ENCODE data around the gene CEP57L1. TPM values are rescaled to one million over a fixed set of nuclear protein-coding genes. Genes with fewer than 3 reads are reported as not detected.

Gene CEP57L1
- total RNA-seq, 1 experiment from 2014 or later: 26.4 TPM

DNA sequence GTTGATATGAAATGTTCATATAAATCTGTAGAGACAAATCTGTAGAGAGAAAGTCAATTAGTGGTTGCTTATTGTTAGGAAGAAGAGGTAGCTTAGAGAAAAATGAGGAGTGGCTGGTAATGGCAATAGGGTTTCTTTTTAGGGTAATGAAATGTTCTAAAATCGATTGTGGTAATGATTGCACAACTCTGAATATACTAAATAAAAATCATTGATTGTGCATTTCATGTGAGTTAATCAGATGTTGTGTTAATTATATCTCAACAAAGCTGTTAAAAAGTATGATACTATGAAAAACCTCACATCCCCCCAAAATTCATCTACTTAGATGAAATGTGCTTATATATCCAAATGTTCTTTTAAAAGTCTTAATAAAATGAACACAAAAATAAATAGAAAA is 84.2 kb downstream of the CEP57L1 start:
- intact Hi-C loops (cut with micrococcal nuclease): no loop called here
- no peaks in the 10 kb centered on the region for H4K20me1 ChIP-seq (ENCODE audit: low read length)
- BruUV-seq (replicated peaks): no TSS peak
- H3K4me2 ChIP-seq (ENCODE audit: low read length): no peak overlapping the region
- DNase-seq: no peak
- no peaks in the 10 kb centered on the region for H3K4me1 ChIP-seq (ENCODE audit: insufficient read depth, low read length)
- no peaks in the 10 kb centered on the region for H3K27me3 ChIP-seq (ENCODE audit: low read length)
- no peaks in the 10 kb centered on the region for H3K9me2 ChIP-seq (replicated peaks; ENCODE audit: low read length)
- ATAC-seq: no peak
- no peaks in the 10 kb centered on the region for H3F3A ChIP-seq (ENCODE audit: low read length, unreplicated experiment)
- no peaks in the 10 kb centered on the region for H3K36me3 ChIP-seq (ENCODE audit: low read depth, low read length)
- H3K79me2 ChIP-seq (ENCODE audit: low read length): no peaks in the 10 kb centered on the region
- H3K4me3 ChIP-seq (ENCODE audit: low read length): no peak overlapping the region
- H2AFZ ChIP-seq (ENCODE audit: low read length): no peak overlapping the region
- no peak overlapping the region for H3K9ac ChIP-seq (ENCODE audit: low read length)
- H3K9me3 ChIP-seq (ENCODE audit: low read length): no peaks in the 10 kb centered on the region
- CTCF ChIA-PET: no interaction called here
- POLR2A ChIA-PET (ENCODE audit: unreplicated experiment): no interaction called here
- TF ChIP-seq, protein P1, sequence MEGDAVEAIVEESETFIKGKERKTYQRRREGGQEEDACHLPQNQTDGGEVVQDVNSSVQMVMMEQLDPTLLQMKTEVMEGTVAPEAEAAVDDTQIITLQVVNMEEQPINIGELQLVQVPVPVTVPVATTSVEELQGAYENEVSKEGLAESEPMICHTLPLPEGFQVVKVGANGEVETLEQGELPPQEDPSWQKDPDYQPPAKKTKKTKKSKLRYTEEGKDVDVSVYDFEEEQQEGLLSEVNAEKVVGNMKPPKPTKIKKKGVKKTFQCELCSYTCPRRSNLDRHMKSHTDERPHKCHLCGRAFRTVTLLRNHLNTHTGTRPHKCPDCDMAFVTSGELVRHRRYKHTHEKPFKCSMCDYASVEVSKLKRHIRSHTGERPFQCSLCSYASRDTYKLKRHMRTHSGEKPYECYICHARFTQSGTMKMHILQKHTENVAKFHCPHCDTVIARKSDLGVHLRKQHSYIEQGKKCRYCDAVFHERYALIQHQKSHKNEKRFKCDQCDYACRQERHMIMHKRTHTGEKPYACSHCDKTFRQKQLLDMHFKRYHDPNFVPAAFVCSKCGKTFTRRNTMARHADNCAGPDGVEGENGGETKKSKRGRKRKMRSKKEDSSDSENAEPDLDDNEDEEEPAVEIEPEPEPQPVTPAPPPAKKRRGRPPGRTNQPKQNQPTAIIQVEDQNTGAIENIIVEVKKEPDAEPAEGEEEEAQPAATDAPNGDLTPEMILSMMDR (conservative IDR thresholded peaks at IDR 0.05; ENCODE audit: low read depth, low read length): no peak
- TF ChIP-seq EZH2phosphoT487 (IDR thresholded peaks at IDR 0.05; ENCODE audit: borderline replicate concordance, low read length) (no peak), EZH2 (IDR thresholded peaks at IDR 0.05; ENCODE audit: low read length, unreplicated experiment) (no peak)
- H3K27ac ChIP-seq (ENCODE audit: low read length): no peak overlapping the region

DNA sequence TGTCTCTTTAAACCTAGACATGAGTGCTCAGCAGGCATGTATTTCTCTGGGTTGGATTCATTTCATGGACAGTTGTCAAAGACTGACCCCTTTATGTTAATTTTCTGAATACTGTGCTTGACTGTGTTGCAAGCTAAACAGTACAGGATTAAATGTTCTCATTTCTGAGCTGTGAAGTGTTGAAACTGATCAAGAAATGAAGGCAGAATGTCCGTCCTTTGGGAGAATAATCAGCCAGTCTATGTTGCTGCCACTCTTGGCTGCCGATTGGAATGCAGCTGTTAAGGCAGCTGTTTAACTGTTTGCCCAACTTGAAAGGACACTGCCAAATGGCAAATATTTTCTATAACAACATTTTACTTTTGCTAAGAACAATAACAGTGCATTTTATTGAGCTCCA is 87.3 kb downstream of the CEP57L1 start:
- no peaks in the 10 kb centered on the region for H3F3A ChIP-seq (ENCODE audit: low read length, unreplicated experiment)
- no peak overlapping the region for H3K9ac ChIP-seq (ENCODE audit: low read length)
- intact Hi-C loops (cut with micrococcal nuclease): no loop called here
- H3K36me3 ChIP-seq (ENCODE audit: low read depth, low read length): no peaks in the 10 kb centered on the region
- ATAC-seq (no peak), DNase-seq (no peak)
- H3K27me3 ChIP-seq (ENCODE audit: low read length): no peaks in the 10 kb centered on the region
- H3K79me2 ChIP-seq (ENCODE audit: low read length): no peaks in the 10 kb centered on the region
- H3K9me2 ChIP-seq (replicated peaks; ENCODE audit: low read length): no peaks in the 10 kb centered on the region
- no peak overlapping the region for H3K27ac ChIP-seq (ENCODE audit: low read length)
- POLR2A ChIA-PET (ENCODE audit: unreplicated experiment): no interaction called here
- CTCF ChIA-PET: interaction anchor here (0.5 kb wide), 1 partner anchor 167 kb away, joined by 3 read pairs; no protein-coding TSS in a partner anchor
- no peaks in the 10 kb centered on the region for H4K20me1 ChIP-seq (ENCODE audit: low read length)
- no peaks in the 10 kb centered on the region for H3K9me3 ChIP-seq (ENCODE audit: low read length)
- H2AFZ ChIP-seq (ENCODE audit: low read length): no peak overlapping the region
- H3K4me1 ChIP-seq (ENCODE audit: insufficient read depth, low read length): peaks cover 17% of the 10 kb centered on the region
- TF ChIP-seq EZH2phosphoT487 (IDR thresholded peaks at IDR 0.05; ENCODE audit: borderline replicate concordance, low read length) (no peak), EZH2 (IDR thresholded peaks at IDR 0.05; ENCODE audit: low read length, unreplicated experiment) (no peak)
- TF ChIP-seq, protein P1 (conservative IDR thresholded peaks at IDR 0.05; ENCODE audit: low read depth, low read length): no peak
- H3K4me2 ChIP-seq (ENCODE audit: low read length): no peak overlapping the region
- no peak overlapping the region for H3K4me3 ChIP-seq (ENCODE audit: low read length)
- no TSS peak for BruUV-seq (replicated peaks)

DNA sequence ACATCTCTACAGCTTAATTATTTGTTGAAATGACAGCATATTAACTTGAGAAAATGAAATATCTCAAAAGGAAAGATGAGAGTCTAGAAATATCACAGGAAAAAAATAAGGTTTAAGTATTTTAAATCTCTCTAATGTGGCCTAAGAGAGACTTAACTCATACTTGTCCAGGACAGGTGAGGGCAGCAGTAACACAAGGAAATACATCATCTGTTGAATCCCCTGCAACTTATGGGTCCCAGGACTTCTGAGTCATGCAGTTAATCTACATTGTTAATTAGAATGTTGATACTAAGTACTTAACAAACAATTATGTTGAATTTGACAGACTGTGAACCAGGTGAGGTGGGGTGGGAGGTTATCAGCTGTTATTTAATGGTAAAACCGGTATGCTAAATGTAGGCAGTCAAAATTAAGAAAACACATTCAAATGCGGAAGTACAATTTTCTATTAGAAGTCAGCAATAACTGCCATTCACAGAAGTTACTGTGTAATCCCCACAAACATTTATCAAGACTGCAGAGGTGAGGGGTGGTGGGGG is 87.9 kb downstream of the CEP57L1 start:
- Histone ChIP-seq H3K9me2 (replicated peaks; ENCODE audit: low read length) (no peaks in the 10 kb centered on the region), H3K4me1 (ENCODE audit: insufficient read depth, low read length) (peaks cover 17% of the 10 kb centered on the region), H3K9ac (ENCODE audit: low read length) (no peak overlapping the region), H3K27me3 (ENCODE audit: low read length) (no peaks in the 10 kb centered on the region), H3K4me3 (ENCODE audit: low read length) (no peak overlapping the region), H3K27ac (ENCODE audit: low read length) (no peak overlapping the region), H4K20me1 (ENCODE audit: low read length) (no peaks in the 10 kb centered on the region), H3K9me3 (ENCODE audit: low read length) (no peaks in the 10 kb centered on the region), H3K79me2 (ENCODE audit: low read length) (no peaks in the 10 kb centered on the region), H3K36me3 (ENCODE audit: low read depth, low read length) (no peaks in the 10 kb centered on the region), H3F3A (ENCODE audit: low read length, unreplicated experiment) (no peaks in the 10 kb centered on the region), H2AFZ (ENCODE audit: low read length) (no peak overlapping the region), H3K4me2 (ENCODE audit: low read length) (no peak overlapping the region)
- ATAC-seq (peak; percentile 65), DNase-seq (peak; percentile 24)
- ChIA-PET POLR2A (ENCODE audit: unreplicated experiment) (no interaction called here), CTCF (interaction anchor here (0.5 kb wide), 1 partner anchor 167 kb away, joined by 3 read pairs; no protein-coding TSS in a partner anchor)
- intact Hi-C loops (cut with micrococcal nuclease): loop anchor here (1.0 kb wide), 1 partner anchor 214 kb away; no protein-coding TSS in a partner anchor
- TF ChIP-seq EZH2 (IDR thresholded peaks at IDR 0.05; ENCODE audit: low read length, unreplicated experiment): no peak
- TF ChIP-seq, protein P1 (conservative IDR thresholded peaks at IDR 0.05; ENCODE audit: low read depth, low read length): peak; percentile 62
- BruUV-seq (replicated peaks): no TSS peak
